Prostate gland (tissue), 2 donors: Measurements from ENCODE around the gene MED1. TPM values are rescaled to one million over a fixed set of nuclear protein-coding genes. Genes with fewer than 3 reads are reported as not detected.
"Not testable (repeated sequence)": the region's sequence is repeated elsewhere in the genome, so short reads cannot be mapped to it uniquely, and the experiment has no call there.

Experiments
- DNase-seq: peaks from one replicate; pipeline ENCODE4 v3.0.0-alpha.2; 2019; ENCODE audit warnings: low spot score
- H3K27ac ChIP-seq, 2 donors: fragments of 200-600 bp; sonication (generic); 2 replicates each; pipeline ENCODE4 v1.5.1; 2017 to 2019
- H3K27me3 ChIP-seq: fragments of 200-600 bp; sonication (generic); replicated peaks from 2 replicates; pipeline ENCODE4 v1.5.1; 2019; ENCODE audit not compliant: insufficient read depth
- H3K36me3 ChIP-seq, 2 donors: fragments of 200-600 bp; sonication (generic); 1 replicate in 1 of 2; 2 replicates in 1 of 2; pipeline versions ENCODE4 v1.5.1 to v1.8.1; 2017 to 2019
- H3K4me1 ChIP-seq: fragments of 200-600 bp; sonication (generic); replicated peaks from 2 replicates; pipeline ENCODE4 v1.5.1; 2019
- H3K4me3 ChIP-seq, 2 donors: fragments of 200-600 bp; sonication (generic); 2 replicates each; pipeline ENCODE4 v1.5.1; 2017 to 2019
- H3K9me3 ChIP-seq: fragments of 200-600 bp; sonication (generic); 2 replicates; pipeline ENCODE4 v1.5.1; 2017
- CTCF ChIP-seq, 4 experiments: fragments of 200-600 bp in 2 of 4; fragments of 450-650 bp in 2 of 4; sonication (generic) in 2 of 4; IDR thresholded peaks; 1 replicate in 3 of 4; 2 replicates in 1 of 4; pipeline ENCODE4 v1.5.1; 2016 to 2019; ENCODE audit warnings: antibody characterized with exemption in 4 of 4, mild to moderate bottlenecking in 2 of 4, moderate library complexity in 2 of 4
- POLR2A ChIP-seq: fragments of 450-650 bp; IDR thresholded peaks from one replicate; pipeline ENCODE4 v1.6.1; 2016; ENCODE audit warnings: antibody characterized with exemption, mild to moderate bottlenecking
- POLR2AphosphoS5 ChIP-seq: sonication (generic); formaldehyde crosslinking; IDR thresholded peaks from one replicate; pipeline ENCODE4 v1.6.1; 2017; ENCODE audit warnings: antibody characterized with exemption
- WGBS: methylation state at CpG from one replicate; pipeline ENCODE4 v1.1.5; 2018; 5-methylcytosine and 5-hydroxymethylcytosine counted together
- intact Hi-C: fragments of 100-400 bp; cut with DNase I; formaldehyde crosslinking; loops from one replicate; pipeline ENCODE4 v1.14.2; 2022
- total RNA-seq, 2 donors: library from RNA; depleted of rRNA; stranded (reverse); fragments of >200 nt; gene quantifications; one replicate each; pipeline ENCODE4 v1.1.0, GENCODE V29; 2016

MED1 gene
- total RNA-seq, 2 donors from 2014 or later = 22.9 to 39.7 TPM

GRCh38 chr17:39485555-39485954, 34.5 kb upstream of the MED1 start:
- intact Hi-C loops = no loop called here
- Histone ChIP-seq H3K27me3 (no peaks in the 10 kb centered on the region), H3K36me3 (no peaks in the 10 kb centered on the region), H3K4me3 (no peak overlapping the region), H3K9me3 (no peaks in the 10 kb centered on the region), H3K27ac (no peak overlapping the region), H3K4me1 (no peaks in the 10 kb centered on the region)
- no peak for TF ChIP-seq CTCF (IDR thresholded peaks at IDR 0.05)
- no peak for DNase-seq
- 88% methylated on average over 5 of the region's 5 CpGs for WGBS

- no peak for DNase-seq
- no peak overlapping the region for H3K4me3 ChIP-seq
- H3K36me3 ChIP-seq = no peaks in the 10 kb centered on the region
- H3K9me3 ChIP-seq = no peaks in the 10 kb centered on the region
- 98% methylated on average over 2 of the region's 2 CpGs for WGBS
- H3K27ac ChIP-seq = no peak overlapping the region
- no peaks in the 10 kb centered on the region for H3K27me3 ChIP-seq
- intact Hi-C loops = no loop called here
- no peaks in the 10 kb centered on the region for H3K4me1 ChIP-seq
- no peak for TF ChIP-seq POLR2AphosphoS5
- no peak for TF ChIP-seq POLR2A
- TF ChIP-seq CTCF (IDR thresholded peaks at IDR 0.05) = no peak
Observed at GRCh38 chr17:39484178-39484577, 33.1 kb upstream of the MED1 start.

- Histone ChIP-seq H3K4me1 (no peaks in the 10 kb centered on the region), H3K27ac (no peak overlapping the region), H3K4me3 (no peak overlapping the region), H3K36me3 (no peaks in the 10 kb centered on the region), H3K27me3 (no peaks in the 10 kb centered on the region), H3K9me3 (no peaks in the 10 kb centered on the region)
- 99% methylated on average over 6 of the region's 6 CpGs for whole genome bisulfite sequencing
- intact Hi-C loops = no loop called here
- no peak for DNase-seq
- TF ChIP-seq POLR2A (no peak), CTCF (IDR thresholded peaks at IDR 0.05) (no peak), POLR2AphosphoS5 (no peak)
Observed at GRCh38 chr17:39483506-39483905, 32.4 kb upstream of the MED1 start.

- H3K4me1 ChIP-seq, DNase-seq, H3K9me3 ChIP-seq, H3K36me3 ChIP-seq, intact Hi-C loops, H3K4me3 ChIP-seq, H3K27me3 ChIP-seq, H3K27ac ChIP-seq: not testable (repeated sequence)
- 92% methylated on average over 8 of the region's 8 CpGs for WGBS
Observed at GRCh38 chr17:39479631-39480030, 28.6 kb upstream of the MED1 start.

GRCh38 chr17:39473310-39473709, 22.2 kb upstream of the MED1 start:
- Histone ChIP-seq H3K27ac (no peak overlapping the region), H3K4me3 (no peak overlapping the region), H3K36me3 (peaks cover 0 to 13% of the 10 kb centered on the region in 2 donors), H3K9me3 (no peaks in the 10 kb centered on the region), H3K4me1 (no peaks in the 10 kb centered on the region), H3K27me3 (no peaks in the 10 kb centered on the region)
- TF ChIP-seq POLR2AphosphoS5 (no peak), POLR2A (no peak), CTCF (IDR thresholded peaks at IDR 0.05) (no peak)
- 92% methylated on average over 7 of the region's 7 CpGs for WGBS
- no peak for DNase-seq
- intact Hi-C loops = no loop called here

GRCh38 chr17:39468610-39469009, 17.5 kb upstream of the MED1 start:
- not testable (repeated sequence) for H3K4me1 ChIP-seq, DNase-seq
- WGBS = 95% methylated on average over 11 of the region's 11 CpGs

GRCh38 chr17:39464639-39465181, 13.6 kb upstream of the MED1 start:
- intact Hi-C loops, H3K4me1 ChIP-seq, H3K4me3 ChIP-seq, H3K36me3 ChIP-seq, H3K27ac ChIP-seq, H3K9me3 ChIP-seq, H3K27me3 ChIP-seq, DNase-seq: not testable (repeated sequence)
- 83% methylated on average over 11 of the region's 11 CpGs for WGBS

More at GRCh38 chr17:39468610-39469009, 17.5 kb upstream of the MED1 start:
- H3K4me3 ChIP-seq, H3K27ac ChIP-seq, intact Hi-C loops, H3K27me3 ChIP-seq, H3K9me3 ChIP-seq: not testable (repeated sequence)
- peaks cover 0 to 13% of the 10 kb centered on the region in 2 donors for H3K36me3 ChIP-seq
